ENCODE data around the gene CA9. TPM values are rescaled to one million over a fixed set of nuclear protein-coding genes. Genes with fewer than 3 reads are reported as not detected.
A peak's percentile ranks its signal among the peaks of the same experiment; 100 is the strongest.

The CA9 gene
- total and polyA plus RNA-seq, 2 experiments from 2014 or later = 2.3 to 4.3 TPM

DNA sequence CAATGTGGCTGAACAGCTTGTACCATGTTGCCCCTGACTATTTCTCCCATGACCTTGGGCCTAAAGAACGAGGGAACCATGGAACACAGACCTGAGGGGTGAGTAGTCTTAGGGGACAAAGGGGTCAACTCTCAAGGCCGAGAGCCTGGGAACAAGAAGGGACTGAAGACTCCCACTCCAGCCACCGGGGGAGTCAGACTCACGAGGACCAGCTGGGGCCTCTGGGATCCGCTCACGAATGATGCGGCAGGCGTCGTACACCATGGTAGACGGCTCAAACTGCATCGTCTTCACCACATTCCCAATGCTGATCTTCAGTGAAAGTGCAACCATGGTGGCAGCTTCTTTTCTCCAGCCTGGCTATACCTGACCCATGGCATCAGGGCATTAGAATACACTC, 51.6 kb downstream of the CA9 start:
- Histone ChIP-seq H4K20me1 (ENCODE audit: insufficient read depth) (no peaks in the 10 kb centered on the region), H3K36me3 (ENCODE audit: low read depth) (peaks cover 52% of the 10 kb centered on the region), H3K4me3 (no peak overlapping the region), H3K4me2 (ENCODE audit: unreplicated experiment) (no peak overlapping the region), H3K4me1 (ENCODE audit: insufficient read depth) (peaks cover 35% of the 10 kb centered on the region), H2AFZ (no peak overlapping the region), H3F3A (ENCODE audit: insufficient read depth) (peaks cover 61% of the 10 kb centered on the region), H3K9ac (no peak overlapping the region), H3K27me3 (replicated peaks; ENCODE audit: insufficient read depth) (no peaks in the 10 kb centered on the region), H3K9me2 (ENCODE audit: insufficient read depth) (no peaks in the 10 kb centered on the region), H3K9me3 (ENCODE audit: low read depth) (no peaks in the 10 kb centered on the region), H3K79me2 (ENCODE audit: insufficient read depth) (peaks cover 97% of the 10 kb centered on the region), H3K27ac (no peak overlapping the region)
- TF ChIP-seq EZH2 (IDR thresholded peaks at IDR 0.05; ENCODE audit: insufficient read depth, poor library complexity, severe bottlenecking) (no peak), EZH2phosphoT487 (IDR thresholded peaks at IDR 0.05; ENCODE audit: insufficient read depth, low read depth) (no peak)
- no peak for DNase-seq
- WGBS, 2 experiments (ENCODE audit: low coverage in 1 of 2, low lambda C conversion rate in 2 of 2, missing lambda C conversion rate in 2 of 2) = 94 to 95% methylated on average over 11 of the region's 11 CpGs
- in situ Hi-C loops (cut with MboI) = no loop called here

DNA sequence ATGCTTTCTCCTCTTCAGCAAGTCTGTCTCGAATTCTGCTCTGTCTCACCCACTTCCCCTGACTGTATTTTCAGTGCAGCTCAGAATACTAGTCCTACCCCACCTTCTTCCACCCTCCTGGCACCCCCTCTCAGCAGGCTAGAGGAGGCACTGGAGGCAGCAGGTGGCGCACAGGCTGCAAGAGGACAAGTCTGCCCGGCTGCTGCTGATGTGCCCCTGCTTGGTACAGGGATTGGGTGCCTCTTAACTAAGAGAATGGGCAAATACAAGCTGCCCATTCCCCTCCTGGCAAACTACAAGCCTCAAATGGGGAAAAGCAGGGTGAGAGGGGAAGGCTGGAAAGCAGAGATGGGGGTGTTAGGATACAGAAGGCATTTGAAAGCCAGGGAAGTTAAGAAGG, 53.2 kb downstream of the CA9 start:
- H3K9me3 ChIP-seq (ENCODE audit: low read depth) = no peaks in the 10 kb centered on the region
- H3K36me3 ChIP-seq (ENCODE audit: low read depth) = peaks cover 36% of the 10 kb centered on the region
- H4K20me1 ChIP-seq (ENCODE audit: insufficient read depth) = no peaks in the 10 kb centered on the region
- in situ Hi-C loops (cut with MboI) = no loop called here
- H3F3A ChIP-seq (ENCODE audit: insufficient read depth) = peaks cover 60% of the 10 kb centered on the region
- no peaks in the 10 kb centered on the region for H3K9me2 ChIP-seq (ENCODE audit: insufficient read depth)
- H3K27me3 ChIP-seq (replicated peaks; ENCODE audit: insufficient read depth) = no peaks in the 10 kb centered on the region
- peak overlapping the region; percentile 100 for H3K4me2 ChIP-seq (ENCODE audit: unreplicated experiment)
- peak; percentile 66 for DNase-seq
- TF ChIP-seq EZH2phosphoT487 (IDR thresholded peaks at IDR 0.05; ENCODE audit: insufficient read depth, low read depth) (no peak), EZH2 (IDR thresholded peaks at IDR 0.05; ENCODE audit: insufficient read depth, poor library complexity, severe bottlenecking) (no peak)
- peak overlapping the region; percentile 89 for H3K27ac ChIP-seq
- H3K9ac ChIP-seq = peak overlapping the region; percentile 95
- H3K4me1 ChIP-seq (ENCODE audit: insufficient read depth) = peaks cover 37% of the 10 kb centered on the region
- H2AFZ ChIP-seq = no peak overlapping the region
- peak overlapping the region; percentile 96 for H3K4me3 ChIP-seq
- WGBS, 2 experiments (ENCODE audit: low coverage in 1 of 2, low lambda C conversion rate in 2 of 2, missing lambda C conversion rate in 2 of 2) = 77 to 79% methylated on average over 3 of the region's 3 CpGs
- H3K79me2 ChIP-seq (ENCODE audit: insufficient read depth) = peaks cover 95% of the 10 kb centered on the region

- Histone ChIP-seq H3K27me3 (replicated peaks; ENCODE audit: insufficient read depth) (no peaks in the 10 kb centered on the region), H3K4me2 (ENCODE audit: unreplicated experiment) (peak overlapping the region; percentile 100), H3K9me2 (ENCODE audit: insufficient read depth) (no peaks in the 10 kb centered on the region), H3K4me3 (peak overlapping the region; percentile 96), H3K36me3 (ENCODE audit: low read depth) (peaks cover 29% of the 10 kb centered on the region), H3K27ac (peak overlapping the region; percentile 89), H3K4me1 (ENCODE audit: insufficient read depth) (peaks cover 37% of the 10 kb centered on the region), H3K9me3 (ENCODE audit: low read depth) (no peaks in the 10 kb centered on the region), H3K79me2 (ENCODE audit: insufficient read depth) (peaks cover 89% of the 10 kb centered on the region), H4K20me1 (ENCODE audit: insufficient read depth) (no peaks in the 10 kb centered on the region), H2AFZ (no peak overlapping the region), H3F3A (ENCODE audit: insufficient read depth) (peaks cover 61% of the 10 kb centered on the region), H3K9ac (peak overlapping the region; percentile 95)
- 15 to 20% methylated on average over 5 of the region's 5 CpGs for WGBS, 2 experiments (ENCODE audit: low coverage in 1 of 2, low lambda C conversion rate in 2 of 2, missing lambda C conversion rate in 2 of 2)
- DNase-seq = no peak
- no peak for TF ChIP-seq EZH2 (IDR thresholded peaks at IDR 0.05; ENCODE audit: insufficient read depth, poor library complexity, severe bottlenecking)
- TF ChIP-seq EZH2phosphoT487 (IDR thresholded peaks at IDR 0.05; ENCODE audit: insufficient read depth, low read depth) = no peak
- in situ Hi-C loops (cut with MboI) = no loop called here
Measured at GRCh38 chr9:35727676-35728040, 53.9 kb downstream of the CA9 start.

DNA sequence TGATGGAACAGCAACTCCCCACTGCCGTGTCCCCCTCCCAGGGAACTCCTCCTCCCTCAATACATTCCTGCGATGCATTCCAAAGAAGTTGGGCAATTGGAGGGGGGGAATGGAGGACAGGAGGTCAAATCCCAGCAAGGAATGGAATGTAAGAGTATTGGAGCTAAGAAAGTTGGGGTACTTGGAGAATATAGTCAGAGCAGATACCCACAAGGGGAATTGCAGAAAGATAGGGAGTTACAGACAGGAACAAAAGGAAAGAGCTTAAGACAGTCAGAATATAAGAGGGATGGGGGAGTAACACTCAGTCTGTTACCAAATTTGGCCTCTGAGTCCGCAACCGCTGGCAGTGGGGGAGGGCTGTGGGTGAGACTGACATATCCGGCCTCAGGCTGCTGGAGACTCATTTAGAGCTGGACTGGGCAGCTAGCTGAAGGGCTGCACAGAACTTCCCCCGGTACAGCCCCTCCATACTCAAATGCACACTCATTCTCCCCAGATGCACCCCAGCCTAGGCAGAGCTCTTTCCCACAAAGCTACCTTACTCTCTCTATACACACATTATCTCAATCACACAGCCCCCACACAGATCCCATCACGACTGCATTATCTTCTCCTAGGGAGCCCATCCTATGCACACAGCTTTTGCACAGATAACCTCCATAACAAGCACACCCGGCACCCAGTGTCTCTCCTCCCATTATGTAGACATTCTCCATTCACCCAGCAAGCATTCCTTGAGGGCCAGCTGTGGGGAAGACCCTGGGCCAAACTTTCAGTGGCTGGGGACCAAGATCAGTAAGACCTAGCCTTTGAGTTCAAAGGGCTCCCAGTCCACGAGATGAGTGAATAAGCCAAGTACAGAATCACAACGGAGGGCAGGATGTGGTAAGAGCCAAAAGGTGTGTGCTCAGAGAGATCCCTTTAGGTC, 54.6 kb downstream of the CA9 start:
- Histone ChIP-seq H3K9ac (peak overlapping the region; percentile 95), H3F3A (ENCODE audit: insufficient read depth) (peaks cover 62% of the 10 kb centered on the region), H3K4me3 (peak overlapping the region; percentile 96), H3K4me1 (ENCODE audit: insufficient read depth) (peaks cover 37% of the 10 kb centered on the region), H4K20me1 (ENCODE audit: insufficient read depth) (no peaks in the 10 kb centered on the region), H3K36me3 (ENCODE audit: low read depth) (peaks cover 22% of the 10 kb centered on the region), H3K9me3 (ENCODE audit: low read depth) (no peaks in the 10 kb centered on the region), H3K79me2 (ENCODE audit: insufficient read depth) (peaks cover 89% of the 10 kb centered on the region), H3K27me3 (replicated peaks; ENCODE audit: insufficient read depth) (no peaks in the 10 kb centered on the region), H2AFZ (no peak overlapping the region), H3K27ac (peak overlapping the region; percentile 89), H3K9me2 (ENCODE audit: insufficient read depth) (no peaks in the 10 kb centered on the region), H3K4me2 (ENCODE audit: unreplicated experiment) (peak overlapping the region; percentile 100)
- no peak for TF ChIP-seq EZH2 (IDR thresholded peaks at IDR 0.05; ENCODE audit: insufficient read depth, poor library complexity, severe bottlenecking)
- no peak for TF ChIP-seq EZH2phosphoT487 (IDR thresholded peaks at IDR 0.05; ENCODE audit: insufficient read depth, low read depth)
- in situ Hi-C loops (cut with MboI) = no loop called here
- WGBS, 2 experiments (ENCODE audit: low coverage in 1 of 2, low lambda C conversion rate in 2 of 2, missing lambda C conversion rate in 2 of 2) = 0 to 1% methylated on average over 10 of the region's 10 CpGs
- DNase-seq = peak; percentile 93
